IPS-20b (cell line): Measurements from ENCODE around the gene FCRL3.

Source experiments
- H3K27ac ChIP-seq: one replicate; pipeline ENCODE4 v1.5.1; 2013; ENCODE audit warnings: low read length
- H3K27me3 ChIP-seq: 2 replicates; pipeline ENCODE4 v1.6.1; 2013; ENCODE audit warnings: mild to moderate bottlenecking, low read length, inconsistent platforms; ENCODE audit not compliant: insufficient read depth
- H3K36me3 ChIP-seq: 2 replicates; pipeline ENCODE4 v1.6.1; 2013; ENCODE audit warnings: low read depth, mild to moderate bottlenecking, inconsistent platforms, low read length, moderate library complexity; ENCODE audit not compliant: insufficient read depth
- H3K4me1 ChIP-seq: 2 replicates; pipeline ENCODE4 v1.6.1; 2013; ENCODE audit warnings: mild to moderate bottlenecking, control low read depth, inconsistent platforms, low read length, moderate library complexity; ENCODE audit not compliant: insufficient read depth
- H3K4me3 ChIP-seq: 2 replicates; pipeline ENCODE4 v1.5.1; 2013; ENCODE audit warnings: mild to moderate bottlenecking, low read length, inconsistent platforms
- H3K9ac ChIP-seq: 2 replicates; pipeline ENCODE4 v1.6.1; 2013; ENCODE audit warnings: low read depth, mild to moderate bottlenecking, inconsistent platforms, low read length, moderate library complexity
- H3K9me3 ChIP-seq: 2 replicates; pipeline ENCODE4 v1.6.1; 2013; ENCODE audit warnings: mild to moderate bottlenecking, low read depth, low read length, inconsistent platforms; ENCODE audit not compliant: insufficient read depth

Gene FCRL3

DNA sequence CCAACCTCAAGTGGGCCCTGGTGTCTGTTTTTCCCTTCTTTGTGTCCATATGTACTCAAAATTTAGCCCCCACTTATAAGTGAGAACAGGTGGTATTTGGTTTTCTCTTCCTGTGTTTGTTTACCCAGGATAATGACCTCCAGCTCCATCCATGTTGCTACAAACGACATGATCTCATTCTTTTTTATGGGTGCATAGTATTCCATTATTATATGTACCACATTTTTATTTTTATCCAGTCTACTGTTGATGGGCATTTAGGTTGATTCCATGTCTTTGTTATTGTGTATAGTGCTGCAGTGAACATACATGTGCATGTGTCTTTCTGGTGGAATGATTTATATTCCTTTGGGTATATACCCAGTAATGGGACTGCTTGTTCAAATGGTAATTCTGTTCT, 27.6 kb downstream of the FCRL3 start:
- Histone ChIP-seq H3K4me3 (no peak overlapping the region), H3K9me3 (peaks cover 11% of the 10 kb centered on the region), H3K27ac (no peak overlapping the region), H3K27me3 (no peaks in the 10 kb centered on the region), H3K36me3 (no peaks in the 10 kb centered on the region), H3K4me1 (no peaks in the 10 kb centered on the region), H3K9ac (no peak overlapping the region)

GRCh38 chr1:157671895-157672294, 28.7 kb downstream of the FCRL3 start:
- no peak overlapping the region for H3K27ac ChIP-seq
- peaks cover 16% of the 10 kb centered on the region for H3K9me3 ChIP-seq
- H3K9ac ChIP-seq = no peak overlapping the region
- no peak overlapping the region for H3K4me3 ChIP-seq
- no peaks in the 10 kb centered on the region for H3K36me3 ChIP-seq
- H3K4me1 ChIP-seq = no peaks in the 10 kb centered on the region
- no peaks in the 10 kb centered on the region for H3K27me3 ChIP-seq

- no peak overlapping the region for H3K9ac ChIP-seq
- H3K4me1 ChIP-seq = no peaks in the 10 kb centered on the region
- H3K9me3 ChIP-seq = no peaks in the 10 kb centered on the region
- no peaks in the 10 kb centered on the region for H3K36me3 ChIP-seq
- no peak overlapping the region for H3K27ac ChIP-seq
- no peaks in the 10 kb centered on the region for H3K27me3 ChIP-seq
- no peak overlapping the region for H3K4me3 ChIP-seq
Observed at GRCh38 chr1:157659576-157660247, 40.9 kb downstream of the FCRL3 start.

DNA sequence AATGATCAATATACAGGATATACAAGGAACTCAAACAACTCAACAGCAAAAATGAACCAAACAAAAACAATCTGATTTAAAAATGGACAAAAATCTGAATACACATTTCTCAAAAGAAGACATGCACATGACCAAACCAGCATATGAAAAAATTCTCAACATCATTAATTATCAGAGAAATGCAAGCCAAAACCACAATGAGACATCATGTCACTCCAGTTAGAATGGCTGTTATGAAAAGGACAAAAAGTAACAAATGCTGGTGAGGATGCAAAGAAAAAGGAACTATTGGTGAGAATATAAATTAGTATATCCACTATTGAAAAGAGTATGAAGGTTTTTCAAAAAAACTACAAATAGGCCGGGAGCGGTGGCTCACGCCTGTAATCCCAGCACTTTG, 42.0 kb downstream of the FCRL3 start:
- Histone ChIP-seq H3K36me3 (no peaks in the 10 kb centered on the region), H3K27me3 (no peaks in the 10 kb centered on the region), H3K4me1 (no peaks in the 10 kb centered on the region), H3K27ac (no peak overlapping the region), H3K4me3 (no peak overlapping the region), H3K9ac (no peak overlapping the region), H3K9me3 (no peaks in the 10 kb centered on the region)

GRCh38 chr1:157653494-157653873, 47.1 kb downstream of the FCRL3 start:
- Histone ChIP-seq H3K36me3 (no peaks in the 10 kb centered on the region), H3K4me1 (no peaks in the 10 kb centered on the region), H3K9ac (no peak overlapping the region), H3K27me3 (no peaks in the 10 kb centered on the region), H3K27ac (no peak overlapping the region), H3K9me3 (no peaks in the 10 kb centered on the region), H3K4me3 (no peak overlapping the region)

DNA sequence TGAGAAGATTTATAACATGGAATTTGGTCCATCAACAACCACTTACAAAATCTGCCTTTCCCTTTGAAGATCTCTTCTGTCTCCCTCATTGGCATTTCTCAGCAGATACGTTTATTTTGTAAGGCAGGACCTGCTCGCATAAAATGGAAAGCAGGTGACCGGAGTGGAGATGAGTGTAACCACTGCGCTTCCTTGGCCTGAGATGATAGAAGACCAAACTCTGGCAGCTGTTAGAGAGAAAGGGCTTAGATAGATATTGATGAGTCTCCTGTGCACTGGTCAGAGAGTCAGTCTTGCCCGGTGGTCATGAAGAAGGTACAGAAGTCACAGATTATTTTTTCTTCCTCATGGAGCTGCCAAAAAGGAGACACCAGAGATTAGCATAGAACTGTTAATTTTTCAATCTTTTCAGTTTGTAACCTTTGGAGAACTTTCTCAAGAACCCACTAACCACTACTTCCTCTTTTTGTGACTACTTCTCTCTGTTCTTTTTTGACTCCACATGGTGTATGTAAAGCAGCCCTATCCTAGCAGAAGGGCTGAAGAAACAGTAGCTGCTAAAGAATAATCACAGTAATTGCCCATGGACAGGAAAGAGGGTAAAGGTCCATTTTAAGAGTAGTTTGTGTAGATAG, 47.6 kb downstream of the FCRL3 start:
- no peaks in the 10 kb centered on the region for H3K27me3 ChIP-seq
- H3K36me3 ChIP-seq = no peaks in the 10 kb centered on the region
- H3K9ac ChIP-seq = no peak overlapping the region
- no peaks in the 10 kb centered on the region for H3K9me3 ChIP-seq
- no peaks in the 10 kb centered on the region for H3K4me1 ChIP-seq
- H3K27ac ChIP-seq = no peak overlapping the region
- no peak overlapping the region for H3K4me3 ChIP-seq

- Histone ChIP-seq H3K27me3 (no peaks in the 10 kb centered on the region), H3K9ac (no peak overlapping the region), H3K36me3 (no peaks in the 10 kb centered on the region), H3K27ac (no peak overlapping the region), H3K4me3 (no peak overlapping the region), H3K4me1 (no peaks in the 10 kb centered on the region), H3K9me3 (no peaks in the 10 kb centered on the region)
Observed at GRCh38 chr1:157648317-157648716, 52.3 kb downstream of the FCRL3 start.

DNA sequence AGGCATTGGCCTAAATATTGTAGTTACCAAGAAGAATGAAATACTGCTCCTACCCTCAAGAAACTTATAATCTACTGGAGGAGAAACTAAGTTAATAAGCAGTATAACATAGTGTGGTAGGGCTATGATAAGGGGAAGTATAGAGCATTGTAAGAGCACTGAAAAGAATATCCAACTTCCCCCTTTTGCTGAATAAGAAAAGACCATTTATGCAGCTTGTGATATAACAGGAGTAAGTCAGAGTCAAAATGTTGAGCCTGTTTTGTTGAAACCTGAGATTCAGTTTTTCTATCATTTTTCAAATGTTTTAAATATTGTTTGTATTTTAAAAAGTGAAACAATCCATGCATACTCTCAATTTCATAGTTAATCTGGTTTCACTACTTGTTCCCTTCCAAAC, 54.4 kb downstream of the FCRL3 start:
- H3K9ac ChIP-seq = no peak overlapping the region
- no peak overlapping the region for H3K27ac ChIP-seq
- no peak overlapping the region for H3K4me3 ChIP-seq
- H3K9me3 ChIP-seq = no peaks in the 10 kb centered on the region
- peaks cover 5% of the 10 kb centered on the region for H3K4me1 ChIP-seq
- H3K36me3 ChIP-seq = no peaks in the 10 kb centered on the region
- H3K27me3 ChIP-seq = no peaks in the 10 kb centered on the region; the same call in 1 of the 2 replicates

DNA sequence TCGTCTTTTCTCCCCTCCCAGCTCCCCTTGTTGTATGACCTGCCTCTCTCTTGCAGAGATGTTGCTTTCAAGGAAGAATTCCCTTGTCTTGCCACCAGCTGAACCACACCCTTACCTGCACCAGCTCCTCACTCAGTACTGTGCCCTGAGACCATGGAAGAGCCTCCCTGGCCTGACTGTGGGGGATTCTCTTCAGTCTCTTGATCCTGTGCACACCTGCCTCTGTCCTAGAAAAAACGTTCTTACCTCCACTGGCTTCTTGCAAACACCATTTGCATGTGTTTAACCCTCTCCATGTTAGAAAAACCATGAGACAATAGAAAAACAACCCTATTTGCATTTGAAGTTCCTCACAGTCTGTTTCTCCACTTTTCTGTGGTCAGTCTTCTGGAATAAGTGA, 59.4 kb downstream of the FCRL3 start:
- Histone ChIP-seq H3K9me3 (no peaks in the 10 kb centered on the region), H3K4me1 (peaks cover 20% of the 10 kb centered on the region), H3K4me3 (peak overlapping the region; percentile 24; the same call in 1 of the 2 replicates), H3K27ac (no peak overlapping the region), H3K9ac (no peak overlapping the region), H3K27me3 (no peaks in the 10 kb centered on the region; the same call in 1 of the 2 replicates), H3K36me3 (no peaks in the 10 kb centered on the region)

- Histone ChIP-seq H3K9ac (no peak overlapping the region), H3K9me3 (no peaks in the 10 kb centered on the region), H3K4me1 (peaks cover 20% of the 10 kb centered on the region), H3K4me3 (no peak overlapping the region), H3K36me3 (no peaks in the 10 kb centered on the region), H3K27me3 (no peaks in the 10 kb centered on the region; the same call in 1 of the 2 replicates), H3K27ac (no peak overlapping the region)
Observed at GRCh38 chr1:157639800-157640199, 60.8 kb downstream of the FCRL3 start.

GRCh38 chr1:157628773-157629172, 71.8 kb downstream of the FCRL3 start:
- H3K27ac ChIP-seq = no peak overlapping the region
- no peaks in the 10 kb centered on the region for H3K4me1 ChIP-seq
- no peaks in the 10 kb centered on the region for H3K36me3 ChIP-seq
- H3K4me3 ChIP-seq = no peak overlapping the region
- no peak overlapping the region for H3K9ac ChIP-seq
- H3K27me3 ChIP-seq = no peaks in the 10 kb centered on the region
- no peaks in the 10 kb centered on the region for H3K9me3 ChIP-seq
